BE2C (cell line): ENCODE measurements around the gene RPS16.

ENCODE experiments used
- DNase-seq: peaks from one replicate; pipeline ENCODE4 v3.0.0-alpha.2; 2020
- H3K27me3 ChIP-seq: fragments of 250-450 bp; sonication (Bioruptor Pico); 2 replicates; pipeline ENCODE4 v1.5.1; 2020; ENCODE audit warnings: mild to moderate bottlenecking
- H3K36me3 ChIP-seq: fragments of 250-450 bp; sonication (Bioruptor Pico); 2 replicates; pipeline ENCODE4 v1.5.1; 2020; ENCODE audit warnings: mild to moderate bottlenecking
- H3K4me1 ChIP-seq: fragments of 250-450 bp; sonication (Bioruptor Pico); 2 replicates; pipeline ENCODE4 v1.5.1; 2020
- H3K4me3 ChIP-seq: 2 replicates; pipeline ENCODE4 v1.5.1; 2011; ENCODE audit warnings: low read depth, low read length
- H3K9me3 ChIP-seq: fragments of 250-450 bp; sonication (Bioruptor Pico); 2 replicates; pipeline ENCODE4 v1.5.1; 2020
- CTCF ChIP-seq: IDR thresholded peaks from 2 replicates; pipeline ENCODE4 v1.5.1; 2012; ENCODE audit warnings: mild to moderate bottlenecking, low read depth, low read length

The RPS16 gene

DNA sequence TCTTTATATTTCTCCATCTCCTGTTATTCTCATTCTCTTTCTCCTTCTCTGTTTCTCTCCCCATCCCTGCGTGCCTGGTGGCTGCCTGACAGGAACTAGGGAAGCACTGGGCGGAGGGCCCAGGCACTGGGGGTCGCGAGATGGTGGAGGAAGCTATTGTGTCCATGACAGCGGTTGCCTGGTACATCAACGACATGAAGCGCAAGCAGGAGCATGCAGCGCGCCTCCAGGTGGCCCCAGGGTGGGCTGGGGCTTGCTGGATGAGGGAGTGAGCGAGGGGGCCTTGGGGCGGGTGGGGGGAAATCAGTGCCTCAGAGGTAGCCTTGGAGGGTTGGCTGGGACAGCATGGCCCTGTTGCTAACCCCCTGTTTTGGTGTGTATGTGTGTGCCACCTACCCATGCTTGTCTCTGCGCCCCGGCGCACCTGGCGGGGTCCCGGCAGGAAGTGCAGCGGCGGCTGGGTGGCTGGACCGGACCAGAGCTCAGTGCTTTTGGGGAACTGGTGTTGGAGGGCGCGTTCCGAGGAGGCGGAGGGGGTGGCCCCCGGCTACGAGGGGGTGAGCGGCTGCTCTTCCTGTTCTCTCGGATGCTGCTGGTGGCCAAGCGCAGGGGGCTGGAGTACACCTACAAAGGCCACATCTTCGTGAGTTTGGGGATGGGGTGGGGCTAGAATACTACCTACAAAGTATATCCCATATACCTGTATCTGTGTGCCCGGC, 18.1 kb downstream of the RPS16 start:
- TF ChIP-seq CTCF, result no peak

GRCh38 chr19:39416152-39417120, 19.3 kb downstream of the RPS16 start:
- peaks cover 10% of the 10 kb centered on the region for H3K36me3 ChIP-seq
- no peak for TF ChIP-seq CTCF
- peaks cover 5% of the 10 kb centered on the region for H3K4me1 ChIP-seq
- no peak overlapping the region for H3K4me3 ChIP-seq
- no peak for DNase-seq
- no peaks in the 10 kb centered on the region for H3K27me3 ChIP-seq
- H3K9me3 ChIP-seq, result no peaks in the 10 kb centered on the region

More for the DNA sequence above, 18.1 kb downstream of the RPS16 start:
- Histone ChIP-seq H3K9me3 (no peaks in the 10 kb centered on the region), H3K4me3 (no peak overlapping the region), H3K27me3 (no peaks in the 10 kb centered on the region), H3K4me1 (peaks cover 3% of the 10 kb centered on the region; the same call in 1 of the 2 replicates), H3K36me3 (peaks cover 15% of the 10 kb centered on the region)
- no peak for DNase-seq

- no peak for TF ChIP-seq CTCF
- Histone ChIP-seq H3K27me3 (no peaks in the 10 kb centered on the region), H3K36me3 (peaks cover 10% of the 10 kb centered on the region), H3K4me1 (peaks cover 9% of the 10 kb centered on the region), H3K9me3 (no peaks in the 10 kb centered on the region), H3K4me3 (no peak overlapping the region)
- DNase-seq, result no peak
Measured at GRCh38 chr19:39415111-39416046, 20.4 kb downstream of the RPS16 start.

DNA sequence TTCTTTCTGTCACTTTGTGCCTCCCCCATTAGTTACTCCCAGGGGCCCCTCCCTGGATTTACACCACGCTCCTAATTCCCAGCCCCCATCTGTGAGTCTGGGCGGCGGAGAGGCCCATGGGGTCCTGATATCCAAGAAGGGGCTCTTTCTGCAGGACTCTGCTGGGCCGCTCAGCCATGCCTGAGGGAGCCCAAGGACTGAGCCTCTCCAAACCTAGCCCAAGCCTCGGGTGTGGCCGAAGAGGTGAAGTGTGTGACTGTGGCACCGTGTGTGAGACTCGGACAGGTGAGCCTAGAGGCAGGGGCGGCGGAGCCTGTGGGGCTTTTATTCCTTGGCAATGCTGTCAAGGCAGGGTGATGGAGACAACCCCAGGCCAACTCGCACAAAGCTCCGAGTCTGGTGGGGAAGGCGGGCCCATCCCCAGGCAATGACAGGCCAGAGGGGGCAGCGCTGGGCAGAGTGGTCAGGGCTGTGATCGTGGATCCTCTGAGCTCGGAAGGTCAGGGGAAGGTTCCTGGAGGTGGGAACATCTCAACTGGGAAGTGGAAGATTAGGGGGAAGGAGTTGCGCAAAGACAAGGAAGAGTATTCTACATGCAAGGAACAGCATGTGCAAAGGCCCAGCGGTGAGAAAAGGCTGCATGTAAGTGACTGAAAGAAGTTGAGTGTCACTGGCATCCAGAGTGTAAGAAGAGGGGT, 21.7 kb downstream of the RPS16 start:
- no peaks in the 10 kb centered on the region for H3K27me3 ChIP-seq
- TF ChIP-seq CTCF, result peak; percentile 50
- H3K4me1 ChIP-seq, result peaks cover 9% of the 10 kb centered on the region
- no peaks in the 10 kb centered on the region for H3K9me3 ChIP-seq
- peak; percentile 61 for DNase-seq
- H3K36me3 ChIP-seq, result peaks cover 6% of the 10 kb centered on the region
- peak overlapping the region; percentile 94 for H3K4me3 ChIP-seq

DNA sequence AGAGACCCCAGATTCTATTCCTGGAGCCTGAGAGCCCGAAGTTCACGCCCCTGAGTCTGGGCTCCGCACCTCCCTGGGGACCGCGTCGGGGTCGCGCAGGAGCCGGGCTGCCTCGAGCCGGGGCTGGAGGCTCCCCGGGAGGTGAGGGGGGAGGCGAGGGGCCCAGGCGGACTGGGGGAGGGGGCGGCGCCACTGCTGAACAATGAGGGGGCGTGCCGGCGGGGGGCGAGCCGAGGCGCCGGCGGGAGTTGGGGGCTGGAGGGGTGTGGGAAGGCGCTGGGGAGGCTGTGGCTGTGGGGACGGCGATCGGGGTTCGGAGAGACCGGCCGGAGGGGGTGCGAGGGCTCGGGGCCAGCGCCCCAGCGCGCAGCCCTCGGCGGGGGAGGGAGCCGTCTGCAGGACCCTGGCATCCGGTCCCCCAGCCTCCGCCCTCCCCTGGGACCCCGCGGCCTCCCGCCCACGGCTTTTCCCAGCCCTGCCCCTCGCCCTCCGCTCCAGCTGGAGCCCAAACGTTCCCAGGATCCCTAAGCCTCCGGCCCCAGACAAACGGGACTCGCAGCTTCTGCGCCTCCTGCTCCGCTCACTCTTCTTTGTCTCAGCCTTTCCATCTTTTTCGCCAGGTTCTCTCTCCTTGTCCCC, 22.4 kb downstream of the RPS16 start:
- no peaks in the 10 kb centered on the region for H3K27me3 ChIP-seq
- no peaks in the 10 kb centered on the region; the same call in none of the 2 replicates for H3K36me3 ChIP-seq
- peaks cover 9% of the 10 kb centered on the region for H3K4me1 ChIP-seq
- no peaks in the 10 kb centered on the region for H3K9me3 ChIP-seq
- H3K4me3 ChIP-seq, result peak overlapping the region; percentile 94
- DNase-seq, result peak; percentile 85
- no peak for TF ChIP-seq CTCF
